Osteocyte (in vitro differentiated cells): ENCODE results near the gene QARS1. TPM values are rescaled to one million over a fixed set of nuclear protein-coding genes. Genes with fewer than 3 reads are reported as not detected.

Experiments
- DNase-seq: peaks from one replicate; pipeline ENCODE4 v3.0.0; 2021; ENCODE audit warnings: mixed read lengths; ENCODE audit not compliant: unreplicated experiment; ENCODE audit errors: extremely low spot score
- H3K27ac Mint-ChIP-seq: one replicate; pipeline ENCODE4 v1.8.0; 2021; ENCODE audit warnings: mild to moderate bottlenecking, mixed read lengths; ENCODE audit not compliant: unreplicated experiment
- H3K27me3 Mint-ChIP-seq: one replicate; pipeline ENCODE4 v1.8.0; 2021; ENCODE audit warnings: mixed read lengths; ENCODE audit not compliant: unreplicated experiment
- H3K36me3 Mint-ChIP-seq: one replicate; pipeline ENCODE4 v1.8.0; 2021; ENCODE audit warnings: mixed read lengths; ENCODE audit not compliant: unreplicated experiment
- H3K4me1 Mint-ChIP-seq: one replicate; pipeline ENCODE4 v1.8.0; 2021; ENCODE audit warnings: mixed read lengths; ENCODE audit not compliant: unreplicated experiment
- H3K4me3 Mint-ChIP-seq: one replicate; pipeline ENCODE4 v1.8.0; 2021; ENCODE audit warnings: mild to moderate bottlenecking, moderate library complexity, mixed read lengths; ENCODE audit not compliant: unreplicated experiment
- H3K9me3 Mint-ChIP-seq: one replicate; pipeline ENCODE4 v1.8.0; 2021; ENCODE audit warnings: mixed read lengths; ENCODE audit not compliant: unreplicated experiment
- CTCF ChIP-seq: fragments of 200-600 bp; sonication (generic); IDR thresholded peaks from 2 replicates; pipeline ENCODE4 v1.5.0; 2021; ENCODE audit warnings: antibody characterized with exemption, mild to moderate bottlenecking, moderate library complexity
- total RNA-seq: library from RNA; stranded (reverse); gene quantifications from 2 replicates; pipeline ENCODE4 v1.2.1, GENCODE V29; 2021

The QARS1 gene
- total RNA-seq, 1 donor from 2014 or later: 266 TPM

GRCh38 chr3:49135499-49135898, 30.9 kb upstream of the QARS1 start:
- peaks cover 13% of the 10 kb centered on the region for H3K4me1 Mint-ChIP-seq
- H3K27ac Mint-ChIP-seq: no peak overlapping the region
- DNase-seq: no peak
- peaks cover 2% of the 10 kb centered on the region for H3K36me3 Mint-ChIP-seq
- peaks cover 3% of the 10 kb centered on the region for H3K27me3 Mint-ChIP-seq
- peaks cover 3% of the 10 kb centered on the region for H3K9me3 Mint-ChIP-seq
- H3K4me3 Mint-ChIP-seq: no peak overlapping the region
- no peak for TF ChIP-seq CTCF

GRCh38 chr3:49134471-49135265, 30.1 kb upstream of the QARS1 start:
- peak overlapping the region; percentile 48 for H3K27ac Mint-ChIP-seq
- H3K9me3 Mint-ChIP-seq: no peaks in the 10 kb centered on the region
- peaks cover 2% of the 10 kb centered on the region for H3K36me3 Mint-ChIP-seq
- DNase-seq: no peak
- TF ChIP-seq CTCF: no peak
- H3K4me3 Mint-ChIP-seq: peak overlapping the region; percentile 89
- H3K4me1 Mint-ChIP-seq: peaks cover 13% of the 10 kb centered on the region
- H3K27me3 Mint-ChIP-seq: no peaks in the 10 kb centered on the region

GRCh38 chr3:49133226-49133951, 28.8 kb upstream of the QARS1 start:
- DNase-seq: peak; percentile 92
- Mint-ChIP-seq H3K27me3 (no peaks in the 10 kb centered on the region), H3K4me3 (peak overlapping the region; percentile 89), H3K27ac (peak overlapping the region; percentile 92), H3K4me1 (peaks cover 13% of the 10 kb centered on the region), H3K9me3 (no peaks in the 10 kb centered on the region), H3K36me3 (peaks cover 6% of the 10 kb centered on the region)
- TF ChIP-seq CTCF: no peak

GRCh38 chr3:49132437-49133225, 28.1 kb upstream of the QARS1 start, which contains the start of gene LAMB2:
TSS of gene LAMB2 (minus strand) at chr3:49133050. CDS start at chr3:49132867, 183 bp downstream.
- no peaks in the 10 kb centered on the region for H3K27me3 Mint-ChIP-seq
- peak within 1 kb of the TSS; percentile 89 for H3K4me3 Mint-ChIP-seq
- peak; percentile 90 for DNase-seq
- peak within 1 kb of the TSS; percentile 92 for H3K27ac Mint-ChIP-seq
- no peaks in the 10 kb centered on the region for H3K9me3 Mint-ChIP-seq
- no peak for TF ChIP-seq CTCF
- peaks cover 13% of the 10 kb centered on the region for H3K4me1 Mint-ChIP-seq
- H3K36me3 Mint-ChIP-seq: peaks cover 10% of the 10 kb centered on the region
